Spleen (tissue), 11 donors: ENCODE results near the gene REN. TPM values are rescaled to one million over a fixed set of nuclear protein-coding genes. Genes with fewer than 3 reads are reported as not detected.

ENCODE experiments used
- DNase-seq: peaks from one replicate; pipeline ENCODE4 v3.0.0-alpha.2; 2020
- H3K27ac ChIP-seq, 8 donors: fragments of 200-600 bp; sonication (generic) in 7 of 8; 1 replicate in 4 of 8; 2 replicates in 4 of 8; pipeline versions ENCODE4 v1.5.0 to v1.8.0; 2016 to 2021; ENCODE audit warnings: inconsistent platforms in 4 of 8, mild to moderate bottlenecking in 4 of 8, moderate library complexity in 1 of 8
- H3K27me3 ChIP-seq, 7 donors: fragments of 200-600 bp; sonication (generic) in 6 of 7; replicated peaks in 1 of 7; 1 replicate in 4 of 7; 2 replicates in 3 of 7; pipeline versions ENCODE4 v1.5.0 to v1.8.0; 2016 to 2021; ENCODE audit warnings: inconsistent platforms in 3 of 7, mild to moderate bottlenecking in 1 of 7
- H3K36me3 ChIP-seq, 6 donors: fragments of 200-600 bp; sonication (generic) in 5 of 6; 1 replicate in 4 of 6; 2 replicates in 2 of 6; pipeline versions ENCODE4 v1.5.0 to v1.8.0; 2016 to 2021; ENCODE audit warnings: inconsistent platforms in 2 of 6
- H3K4me1 ChIP-seq, 6 donors: fragments of 200-600 bp; sonication (generic) in 5 of 6; 1 replicate in 3 of 6; 2 replicates in 3 of 6; pipeline versions ENCODE4 v1.5.0 to v1.8.0; 2016 to 2021; ENCODE audit warnings: inconsistent platforms in 3 of 6
- H3K4me3 ChIP-seq, 8 donors: fragments of 200-600 bp; sonication (generic) in 7 of 8; 1 replicate in 4 of 8; 2 replicates in 4 of 8; pipeline versions ENCODE4 v1.5.0 to v1.8.0; 2016 to 2021; ENCODE audit warnings: inconsistent platforms in 4 of 8, mild to moderate bottlenecking in 4 of 8, moderate library complexity in 2 of 8
- H3K9me3 ChIP-seq, 8 donors: fragments of 200-600 bp; sonication (generic) in 7 of 8; 1 replicate in 4 of 8; 2 replicates in 4 of 8; pipeline versions ENCODE4 v1.5.0 to v1.8.0; 2016 to 2021; ENCODE audit warnings: inconsistent platforms in 4 of 8
- CTCF ChIP-seq, 11 experiments: fragments of 200-600 bp in 7 of 11; fragments of 450-650 bp in 4 of 11; sonication (generic) in 4 of 11; IDR thresholded peaks in 8 of 11; conservative IDR thresholded peaks in 3 of 11; 1 replicate in 7 of 11; 2 replicates in 4 of 11; pipeline versions ENCODE4 v1.4.0 to v1.8.0; 2016 to 2021; ENCODE audit warnings: antibody characterized with exemption in 11 of 11, inconsistent platforms in 4 of 11, mild to moderate bottlenecking in 1 of 11
- POLR2A ChIP-seq, 3 donors: fragments of 450-650 bp; IDR thresholded peaks; one replicate each; pipeline ENCODE4 v1.5.1; 2017; ENCODE audit warnings: antibody characterized with exemption in 3 of 3, mild to moderate bottlenecking in 1 of 3
- POLR2AphosphoS5 ChIP-seq, 3 donors: sonication (generic); formaldehyde crosslinking; IDR thresholded peaks; one replicate each; pipeline ENCODE4 v1.5.1; 2017; ENCODE audit warnings: antibody characterized with exemption in 3 of 3
- WGBS, 5 donors: extraction: QIAGEN DNeasy Blood & Tissue Kit in 3 of 5; methylation state at CpG; one replicate each; pipeline versions ENCODE4 v1.1.5 to v1.1.7; 2013 to 2018; 5-methylcytosine and 5-hydroxymethylcytosine counted together
- intact Hi-C: fragments of 100-400 bp; cut with DNase I; formaldehyde crosslinking; loops from one replicate; pipeline ENCODE4 v1.15.0; 2023; ENCODE audit warnings: low total_unique reads
- polyA plus RNA-seq, 3 donors: library from polyadenylated mRNA; stranded (reverse); fragments of 200-250 nt; gene quantifications; one replicate each; pipeline ENCODE4 v1.2.1, GENCODE V29; 2013
- total RNA-seq, 7 donors: library from RNA; depleted of rRNA in 3 of 7; stranded (reverse); fragments of >200 nt in 3 of 7; fragmentation: NEBNext Ultra II Directional in 4 of 7; extraction: Animal tissue kit (Norgen Biotek cat#: 25700) in 4 of 7; gene quantifications; one replicate each; pipeline versions ENCODE4 v1.1.0 to v1.2.1, GENCODE V29; 2016 to 2021
- donor health status: healthy with polysubstance abuse.
- donor health status: DM: no; HTN: no; CAD: no; lungs with moderate emphysema.
- donor health status: DM: no; HTN: no; CAD: no.
- donor health status: Bipolar disorder and iron deficiency.
- donor health status: healthy.
- donor health status: DM: no; HTN: no; CAD: no.
- donor health status: DM: yes; HTN: yes; CAD: no.

The REN gene
- total and polyA plus RNA-seq, 10 donors = 0.12 to 0.25 TPM; not detected in 8

- Histone ChIP-seq H3K4me1 (no peaks in the 10 kb centered on the region), H3K4me3 (no peak overlapping the region), H3K27me3 (peaks cover 0 to 15% (median 0%) of the 10 kb centered on the region in 7 donors), H3K36me3 (no peaks in the 10 kb centered on the region), H3K9me3 (peaks cover 4 to 53% (median 41%) of the 10 kb centered on the region in 8 donors), H3K27ac (no peak overlapping the region)
- no peak for DNase-seq
- TF ChIP-seq CTCF (IDR thresholded peaks at IDR 0.05 in 8 of 11, conservative IDR thresholded peaks at IDR 0.05 in 3 of 11) (no peak), POLR2AphosphoS5 (IDR thresholded peaks at IDR 0.05) (no peak), POLR2A (IDR thresholded peaks at IDR 0.05) (no peak)
- 86 to 95% (median 92%) methylated on average over 2 of the region's 2 CpGs for WGBS, 5 donors
- intact Hi-C loops = no loop called here
Measured at GRCh38 chr1:204172404-204173029, 6.4 kb upstream of the REN start.

- no peak overlapping the region for H3K4me3 ChIP-seq
- peaks cover 0 to 17% (median 0%) of the 10 kb centered on the region in 7 donors for H3K27me3 ChIP-seq
- DNase-seq = no peak
- intact Hi-C loops = no loop called here
- H3K9me3 ChIP-seq = peaks cover 4 to 59% (median 41%) of the 10 kb centered on the region in 8 donors
- 36 to 64% (median 45%) methylated on average over 4 of the region's 4 CpGs for WGBS, 5 donors
- no peak overlapping the region for H3K27ac ChIP-seq
- no peak for TF ChIP-seq CTCF (IDR thresholded peaks at IDR 0.05 in 8 of 11, conservative IDR thresholded peaks at IDR 0.05 in 3 of 11)
- TF ChIP-seq POLR2A (IDR thresholded peaks at IDR 0.05) = no peak
- TF ChIP-seq POLR2AphosphoS5 (IDR thresholded peaks at IDR 0.05) = no peak
- H3K4me1 ChIP-seq = no peaks in the 10 kb centered on the region
- no peaks in the 10 kb centered on the region for H3K36me3 ChIP-seq
Measured at GRCh38 chr1:204171751-204172178, 5.6 kb upstream of the REN start.

- H3K27me3 ChIP-seq = peaks cover 0 to 21% (median 0%) of the 10 kb centered on the region in 7 donors
- TF ChIP-seq CTCF (IDR thresholded peaks at IDR 0.05 in 8 of 11, conservative IDR thresholded peaks at IDR 0.05 in 3 of 11) = no peak
- TF ChIP-seq POLR2AphosphoS5 (IDR thresholded peaks at IDR 0.05) = no peak
- TF ChIP-seq POLR2A (IDR thresholded peaks at IDR 0.05) = no peak
- no peaks in the 10 kb centered on the region for H3K36me3 ChIP-seq
- H3K27ac ChIP-seq = no peak overlapping the region
- WGBS, 5 donors = 63 to 95% (median 79%) methylated on average over 3 of the region's 3 CpGs
- H3K4me1 ChIP-seq = no peaks in the 10 kb centered on the region
- H3K9me3 ChIP-seq = peaks cover 4 to 59% (median 41%) of the 10 kb centered on the region in 8 donors
- H3K4me3 ChIP-seq = no peak overlapping the region
- intact Hi-C loops = no loop called here
- peak; percentile 11 for DNase-seq
Measured at GRCh38 chr1:204170494-204171155, 4.5 kb upstream of the REN start.

GRCh38 chr1:204169858-204170257 lies 3.7 kb upstream of the REN start:
- Histone ChIP-seq H3K27ac (no peak overlapping the region), H3K36me3 (no peaks in the 10 kb centered on the region), H3K4me1 (no peaks in the 10 kb centered on the region), H3K27me3 (peaks cover 0 to 17% (median 0%) of the 10 kb centered on the region in 7 donors), H3K9me3 (peaks cover 4 to 59% (median 41%) of the 10 kb centered on the region in 8 donors), H3K4me3 (no peak overlapping the region)
- no peak for TF ChIP-seq POLR2AphosphoS5 (IDR thresholded peaks at IDR 0.05)
- no peak for TF ChIP-seq POLR2A (IDR thresholded peaks at IDR 0.05)
- TF ChIP-seq CTCF (IDR thresholded peaks at IDR 0.05 in 8 of 11, conservative IDR thresholded peaks at IDR 0.05 in 3 of 11) = no peak
- 85 to 96% (median 91%) methylated on average over 4 of the region's 4 CpGs for WGBS, 5 donors
- intact Hi-C loops = no loop called here
- no peak for DNase-seq
